Measurements from ENCODE around the gene IL17RD. TPM values are rescaled to one million over a fixed set of nuclear protein-coding genes. Genes with fewer than 3 reads are reported as not detected.

IL17RD gene
- total RNA-seq, 1 donor from 2014 or later, result 0.09 TPM

GRCh38 chr3:57135964-57136719 lies 29.0 kb downstream of the IL17RD start:
- no peaks in the 10 kb centered on the region for H3K9me3 Mint-ChIP-seq
- no peak for DNase-seq (ENCODE audit: low spot score)
- peaks cover 28% of the 10 kb centered on the region for H3K27me3 Mint-ChIP-seq (ENCODE audit: low read depth)
- H3K36me3 Mint-ChIP-seq (ENCODE audit: low read depth), result no peaks in the 10 kb centered on the region
- H3K27ac Mint-ChIP-seq, result no peak overlapping the region
- H3K4me1 Mint-ChIP-seq (ENCODE audit: low read depth), result no peaks in the 10 kb centered on the region
- intact Hi-C loops (cut with micrococcal nuclease), result no loop called here
- no peak overlapping the region for H3K4me3 Mint-ChIP-seq (ENCODE audit: low read depth)

- Mint-ChIP-seq H3K4me1 (ENCODE audit: low read depth) (no peaks in the 10 kb centered on the region), H3K27ac (no peak overlapping the region), H3K36me3 (ENCODE audit: low read depth) (no peaks in the 10 kb centered on the region), H3K9me3 (no peaks in the 10 kb centered on the region), H3K4me3 (ENCODE audit: low read depth) (no peak overlapping the region), H3K27me3 (ENCODE audit: low read depth) (peaks cover 29% of the 10 kb centered on the region)
- no peak for DNase-seq (ENCODE audit: low spot score)
- intact Hi-C loops (cut with micrococcal nuclease), result no loop called here
Measured at GRCh38 chr3:57133157-57133556, 32.0 kb downstream of the IL17RD start.

GRCh38 chr3:57132674-57133073 lies 32.5 kb downstream of the IL17RD start:
- H3K4me1 Mint-ChIP-seq (ENCODE audit: low read depth), result no peaks in the 10 kb centered on the region
- H3K27ac Mint-ChIP-seq, result no peak overlapping the region
- no peaks in the 10 kb centered on the region for H3K36me3 Mint-ChIP-seq (ENCODE audit: low read depth)
- no peak overlapping the region for H3K4me3 Mint-ChIP-seq (ENCODE audit: low read depth)
- no peaks in the 10 kb centered on the region for H3K9me3 Mint-ChIP-seq
- peaks cover 28% of the 10 kb centered on the region for H3K27me3 Mint-ChIP-seq (ENCODE audit: low read depth)
- intact Hi-C loops (cut with micrococcal nuclease), result no loop called here
- DNase-seq (ENCODE audit: low spot score), result no peak

- Mint-ChIP-seq H3K9me3 (no peaks in the 10 kb centered on the region), H3K27ac (no peak overlapping the region), H3K4me3 (ENCODE audit: low read depth) (no peak overlapping the region), H3K4me1 (ENCODE audit: low read depth) (no peaks in the 10 kb centered on the region), H3K36me3 (ENCODE audit: low read depth) (no peaks in the 10 kb centered on the region), H3K27me3 (ENCODE audit: low read depth) (peaks cover 21% of the 10 kb centered on the region)
- intact Hi-C loops (cut with micrococcal nuclease), result no loop called here
- no peak for DNase-seq (ENCODE audit: low spot score)
Measured at GRCh38 chr3:57131210-57131588, 34.0 kb downstream of the IL17RD start.

- peaks cover 19% of the 10 kb centered on the region for H3K27me3 Mint-ChIP-seq (ENCODE audit: low read depth)
- H3K36me3 Mint-ChIP-seq (ENCODE audit: low read depth), result no peaks in the 10 kb centered on the region
- no peaks in the 10 kb centered on the region for H3K4me1 Mint-ChIP-seq (ENCODE audit: low read depth)
- no peak for DNase-seq (ENCODE audit: low spot score)
- H3K9me3 Mint-ChIP-seq, result no peaks in the 10 kb centered on the region
- H3K27ac Mint-ChIP-seq, result no peak overlapping the region
- H3K4me3 Mint-ChIP-seq (ENCODE audit: low read depth), result no peak overlapping the region
- intact Hi-C loops (cut with micrococcal nuclease), result no loop called here
Measured at GRCh38 chr3:57130571-57131209, 34.5 kb downstream of the IL17RD start.

GRCh38 chr3:57128826-57129667 lies 36.1 kb downstream of the IL17RD start:
- Mint-ChIP-seq H3K27ac (no peak overlapping the region), H3K4me1 (ENCODE audit: low read depth) (no peaks in the 10 kb centered on the region), H3K4me3 (ENCODE audit: low read depth) (no peak overlapping the region), H3K9me3 (no peaks in the 10 kb centered on the region), H3K27me3 (ENCODE audit: low read depth) (peaks cover 20% of the 10 kb centered on the region), H3K36me3 (ENCODE audit: low read depth) (no peaks in the 10 kb centered on the region)
- no peak for DNase-seq (ENCODE audit: low spot score)
- intact Hi-C loops (cut with micrococcal nuclease), result no loop called here

GRCh38 chr3:57127891-57128518 lies 37.1 kb downstream of the IL17RD start:
- DNase-seq (ENCODE audit: low spot score), result no peak
- Mint-ChIP-seq H3K9me3 (no peaks in the 10 kb centered on the region), H3K4me3 (ENCODE audit: low read depth) (no peak overlapping the region), H3K4me1 (ENCODE audit: low read depth) (no peaks in the 10 kb centered on the region), H3K36me3 (ENCODE audit: low read depth) (no peaks in the 10 kb centered on the region), H3K27me3 (ENCODE audit: low read depth) (peaks cover 25% of the 10 kb centered on the region), H3K27ac (no peak overlapping the region)
- intact Hi-C loops (cut with micrococcal nuclease), result no loop called here

GRCh38 chr3:57126244-57126643 lies 38.9 kb downstream of the IL17RD start:
- Mint-ChIP-seq H3K4me1 (ENCODE audit: low read depth) (no peaks in the 10 kb centered on the region), H3K27ac (no peak overlapping the region), H3K27me3 (ENCODE audit: low read depth) (peaks cover 30% of the 10 kb centered on the region), H3K9me3 (no peaks in the 10 kb centered on the region), H3K36me3 (ENCODE audit: low read depth) (no peaks in the 10 kb centered on the region), H3K4me3 (ENCODE audit: low read depth) (no peak overlapping the region)
- intact Hi-C loops (cut with micrococcal nuclease), result no loop called here
- DNase-seq (ENCODE audit: low spot score), result no peak

GRCh38 chr3:57120451-57121174 lies 44.5 kb downstream of the IL17RD start:
- intact Hi-C loops (cut with micrococcal nuclease), result no loop called here
- Mint-ChIP-seq H3K4me1 (ENCODE audit: low read depth) (no peaks in the 10 kb centered on the region), H3K27ac (no peak overlapping the region), H3K4me3 (ENCODE audit: low read depth) (no peak overlapping the region), H3K27me3 (ENCODE audit: low read depth) (peaks cover 14% of the 10 kb centered on the region), H3K36me3 (ENCODE audit: low read depth) (no peaks in the 10 kb centered on the region), H3K9me3 (no peaks in the 10 kb centered on the region)
- DNase-seq (ENCODE audit: low spot score), result no peak

- H3K27ac Mint-ChIP-seq, result no peak overlapping the region
- H3K9me3 Mint-ChIP-seq, result no peaks in the 10 kb centered on the region
- H3K27me3 Mint-ChIP-seq (ENCODE audit: low read depth), result peaks cover 14% of the 10 kb centered on the region
- intact Hi-C loops (cut with micrococcal nuclease), result no loop called here
- H3K4me3 Mint-ChIP-seq (ENCODE audit: low read depth), result no peak overlapping the region
- no peak for DNase-seq (ENCODE audit: low spot score)
- H3K36me3 Mint-ChIP-seq (ENCODE audit: low read depth), result no peaks in the 10 kb centered on the region
- no peaks in the 10 kb centered on the region for H3K4me1 Mint-ChIP-seq (ENCODE audit: low read depth)
Measured at GRCh38 chr3:57120040-57120439, 45.1 kb downstream of the IL17RD start.

GRCh38 chr3:57118254-57118653 lies 46.9 kb downstream of the IL17RD start:
- H3K27ac Mint-ChIP-seq, result no peak overlapping the region

GRCh38 chr3:57116501-57116900 lies 48.7 kb downstream of the IL17RD start:
- Mint-ChIP-seq H3K4me1 (ENCODE audit: low read depth) (peaks cover 4% of the 10 kb centered on the region), H3K4me3 (ENCODE audit: low read depth) (no peak overlapping the region), H3K27ac (no peak overlapping the region), H3K27me3 (ENCODE audit: low read depth) (peaks cover 6% of the 10 kb centered on the region), H3K36me3 (ENCODE audit: low read depth) (no peaks in the 10 kb centered on the region), H3K9me3 (no peaks in the 10 kb centered on the region)
- intact Hi-C loops (cut with micrococcal nuclease), result no loop called here
- no peak for DNase-seq (ENCODE audit: low spot score)

More at GRCh38 chr3:57118254-57118653, 46.9 kb downstream of the IL17RD start:
- intact Hi-C loops (cut with micrococcal nuclease), result no loop called here
- H3K27me3 Mint-ChIP-seq (ENCODE audit: low read depth), result peaks cover 13% of the 10 kb centered on the region
- H3K36me3 Mint-ChIP-seq (ENCODE audit: low read depth), result no peaks in the 10 kb centered on the region
- no peaks in the 10 kb centered on the region for H3K9me3 Mint-ChIP-seq
- H3K4me1 Mint-ChIP-seq (ENCODE audit: low read depth), result no peaks in the 10 kb centered on the region
- no peak for DNase-seq (ENCODE audit: low spot score)
- H3K4me3 Mint-ChIP-seq (ENCODE audit: low read depth), result no peak overlapping the region

Data from activated T-helper 2 cell treated with anti-CD3 and anti-CD28 coated beads, Interferon-gamma antibody, Interleukin-2, Interleukin-4, amounts not matched to agents 10 μg/mL and 5 μg/mL and 100 μg/mL, durations not matched to agents 14 hours and 24 hours and 36 hours (primary cell).